OCI-M1 (cell line): Measurements from ENCODE around the gene PRR29.
"Not testable (repeated sequence)": the region's sequence is repeated elsewhere in the genome, so short reads cannot be mapped to it uniquely, and the experiment has no call there.

Experiments
- DNase-seq: peaks from one replicate; lab custom pipeline; 2025; lab: John Stamatoyannopoulos, UW

The PRR29 gene

DNA sequence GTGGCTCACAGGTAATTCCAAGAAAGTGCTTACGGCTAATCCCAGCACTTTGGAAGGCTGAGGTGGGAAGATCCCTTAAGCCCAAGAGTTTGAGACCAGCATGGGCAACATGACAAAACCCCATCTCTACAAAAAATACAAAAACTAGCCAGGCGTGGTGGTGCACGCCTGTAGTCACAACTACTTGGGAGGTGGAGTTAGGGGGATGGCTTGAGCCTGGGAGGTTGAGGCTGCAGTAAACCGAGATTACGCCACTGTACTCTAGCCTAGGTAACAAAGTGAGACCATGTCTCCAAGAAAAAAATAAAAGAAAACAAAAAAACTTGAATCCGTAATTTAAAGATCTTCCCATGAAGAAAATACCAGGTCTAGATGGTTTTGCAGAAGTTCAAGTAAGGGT is 17.3 kb downstream of the PRR29 start:
- no peak for DNase-seq

DNA sequence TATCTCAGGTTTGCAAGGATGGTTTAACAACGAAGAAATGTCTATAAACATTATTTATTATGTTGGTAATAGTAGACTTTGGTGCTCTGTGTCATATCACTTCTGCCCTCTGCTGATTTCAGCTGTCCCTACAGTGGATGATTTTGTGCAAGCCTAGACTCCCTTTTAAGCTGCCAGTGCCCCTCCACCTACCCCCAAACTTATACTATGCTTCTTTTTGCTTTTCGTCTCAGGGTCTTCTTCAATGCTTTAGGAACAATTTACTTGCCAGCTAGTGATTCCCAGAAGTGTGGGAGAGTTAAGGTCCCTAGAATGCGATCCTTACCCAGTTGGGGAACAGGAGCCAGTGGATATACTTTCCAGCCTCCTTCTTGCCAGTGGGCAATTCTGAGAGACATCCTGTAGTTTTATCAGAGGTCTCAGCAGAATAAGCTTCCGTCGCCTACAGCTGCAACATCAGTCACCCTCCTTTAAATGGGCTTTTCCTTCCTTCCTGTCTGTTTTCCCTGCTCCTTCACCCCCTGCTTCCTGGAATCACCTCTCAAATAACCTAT is 18.2 kb downstream of the PRR29 start:
- peak; percentile 76 for DNase-seq

DNA sequence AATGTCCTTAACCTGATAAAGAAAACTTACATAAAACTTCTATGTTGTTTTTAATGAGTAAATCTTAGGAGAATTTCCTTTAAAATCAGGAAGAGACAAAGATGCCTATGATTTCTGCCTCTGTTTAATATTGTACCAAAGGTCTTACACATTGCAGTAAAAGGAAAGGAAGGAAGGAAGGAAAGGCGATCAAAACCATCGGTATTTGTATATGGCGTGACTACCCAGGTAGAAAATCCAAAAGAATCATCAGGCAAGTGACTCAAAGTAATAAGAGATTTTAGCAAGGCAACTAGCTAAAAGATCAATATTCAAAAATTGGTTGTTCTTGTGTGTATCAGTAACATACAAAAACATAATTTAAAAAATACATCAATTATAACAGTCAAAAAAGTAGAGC is 18.8 kb downstream of the PRR29 start:
- DNase-seq: no peak

DNA sequence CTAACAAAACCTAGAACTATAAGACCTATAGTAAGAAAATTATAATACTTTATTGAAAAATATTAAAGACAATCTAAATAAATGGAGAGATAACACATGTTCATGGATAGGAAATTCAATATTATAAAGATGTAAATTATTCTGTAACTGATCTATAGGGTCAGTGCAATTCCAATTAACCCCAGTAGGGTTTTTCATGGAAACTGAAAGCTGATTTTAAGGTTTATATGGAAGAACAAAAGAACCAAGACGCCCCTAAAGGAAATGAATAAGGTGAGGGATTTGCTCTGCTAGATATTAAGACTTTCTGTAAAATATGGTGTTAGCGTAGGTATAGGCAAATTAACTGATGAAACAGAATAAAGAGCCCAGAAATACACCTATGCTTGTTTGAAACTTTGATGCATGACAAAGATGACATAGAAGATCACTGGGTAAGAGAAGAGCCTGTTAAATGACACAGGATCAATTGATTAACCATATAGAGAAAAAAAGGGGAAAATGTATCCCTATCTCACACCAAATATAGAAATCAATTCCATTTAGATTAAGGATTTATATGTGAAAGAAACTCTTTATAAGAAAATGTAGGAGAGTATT is 19.3 kb downstream of the PRR29 start:
- peak; percentile 56 for DNase-seq

DNA sequence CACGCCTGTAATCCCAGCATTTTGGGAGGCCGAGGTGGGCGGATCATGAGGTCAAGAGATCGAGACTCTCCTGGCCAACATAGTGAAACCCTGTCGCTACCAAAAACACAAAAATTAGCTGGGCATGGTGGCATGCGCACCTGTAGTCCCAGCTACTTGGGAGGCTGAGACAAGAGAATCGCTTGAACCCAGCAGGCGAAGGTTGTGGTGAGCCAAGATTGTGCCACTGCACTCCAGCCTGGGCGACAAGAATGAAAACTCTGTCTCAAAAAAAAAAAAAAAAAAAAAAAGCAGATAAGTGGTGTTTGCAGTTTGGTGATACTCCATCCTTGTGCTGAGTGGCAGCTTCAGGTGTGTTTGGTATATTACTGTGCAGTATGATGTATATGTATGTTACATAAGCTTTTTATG is 21.4 kb downstream of the PRR29 start:
- DNase-seq: not testable (repeated sequence)

DNA sequence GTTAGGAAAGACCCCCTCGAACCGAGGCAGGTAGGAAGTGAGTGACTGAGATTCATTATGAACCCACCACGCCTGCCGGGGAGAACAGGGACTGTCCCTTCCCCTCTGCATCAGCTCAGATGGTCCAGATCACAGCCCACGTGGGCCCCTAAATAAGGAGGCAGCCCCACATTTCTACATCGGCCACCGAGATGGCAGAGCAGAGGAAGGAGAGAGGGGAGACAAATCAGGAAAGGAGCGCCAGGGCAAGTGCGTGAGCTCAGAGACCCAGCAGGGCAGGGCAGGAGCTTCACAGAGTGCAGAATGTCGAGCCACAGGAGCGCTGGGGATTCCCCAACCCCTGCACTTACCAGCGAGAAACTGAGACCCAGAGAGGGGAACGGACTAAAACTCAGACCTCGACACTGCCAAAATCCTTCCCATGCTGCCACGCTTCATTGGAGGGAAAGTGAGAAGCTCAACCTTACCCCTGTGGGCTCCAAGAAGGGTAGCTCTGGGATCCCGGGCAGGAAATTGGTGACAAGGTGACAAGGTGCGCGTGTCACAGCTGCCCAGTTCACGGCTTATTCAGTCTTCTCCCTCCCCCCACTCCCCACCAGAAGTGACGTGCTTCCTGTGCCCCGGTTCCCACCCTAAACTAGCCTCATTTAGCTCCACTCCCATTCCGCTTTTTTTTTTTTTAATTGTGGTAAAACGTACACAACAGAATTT is 22.1 kb downstream of the PRR29 start, which contains the start of gene ICAM2:
TSS of gene ICAM2 (minus strand) at position 578 of the 711 bp plus-strand sequence. CDS start 13,942 bp downstream, outside the sequence.
- DNase-seq: peak; percentile 73

DNA sequence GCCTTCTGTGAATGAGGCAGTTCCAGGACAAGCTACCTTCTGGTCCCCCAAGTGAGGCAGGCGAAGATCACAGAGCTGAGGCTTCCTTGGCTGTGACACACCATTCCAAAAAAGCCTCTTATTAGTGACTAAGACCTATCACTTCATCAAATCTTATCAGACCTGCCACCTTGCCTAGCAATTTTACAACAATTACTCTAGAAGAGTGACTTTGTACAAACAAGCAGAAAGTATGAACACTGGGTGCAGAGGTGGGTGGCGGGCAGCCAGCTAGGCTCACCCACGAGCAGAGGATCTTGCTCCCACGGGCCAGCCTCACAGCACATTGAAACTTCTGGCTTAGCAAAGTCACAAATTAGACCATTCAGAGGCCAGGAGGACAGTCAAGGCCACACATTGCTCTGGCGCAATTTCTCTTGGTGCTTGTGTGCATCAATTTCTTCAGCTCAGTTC is 24.5 kb downstream of the PRR29 start:
- no peak for DNase-seq

DNA sequence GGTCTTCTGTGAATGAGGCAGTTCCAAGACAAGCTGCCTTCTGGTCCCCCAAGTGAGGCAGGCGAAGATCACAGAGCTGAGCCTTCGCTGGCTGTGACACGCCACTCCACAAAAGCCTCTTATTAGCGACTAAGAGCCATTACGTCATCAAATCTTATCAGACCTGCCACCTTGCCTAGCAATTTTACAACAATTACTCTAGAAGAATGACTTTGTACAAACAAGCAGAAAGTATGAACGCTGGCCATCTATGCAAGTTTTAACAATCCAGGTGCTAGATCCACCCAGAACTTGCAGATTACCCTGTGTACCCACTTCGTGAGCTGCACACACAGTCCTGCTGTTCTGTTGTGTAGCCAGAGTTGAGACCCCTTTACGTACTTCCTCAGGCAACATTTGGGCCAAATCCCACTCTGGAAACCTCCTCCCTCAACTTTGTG is 26.1 kb downstream of the PRR29 start:
- DNase-seq: peak; percentile 86

DNA sequence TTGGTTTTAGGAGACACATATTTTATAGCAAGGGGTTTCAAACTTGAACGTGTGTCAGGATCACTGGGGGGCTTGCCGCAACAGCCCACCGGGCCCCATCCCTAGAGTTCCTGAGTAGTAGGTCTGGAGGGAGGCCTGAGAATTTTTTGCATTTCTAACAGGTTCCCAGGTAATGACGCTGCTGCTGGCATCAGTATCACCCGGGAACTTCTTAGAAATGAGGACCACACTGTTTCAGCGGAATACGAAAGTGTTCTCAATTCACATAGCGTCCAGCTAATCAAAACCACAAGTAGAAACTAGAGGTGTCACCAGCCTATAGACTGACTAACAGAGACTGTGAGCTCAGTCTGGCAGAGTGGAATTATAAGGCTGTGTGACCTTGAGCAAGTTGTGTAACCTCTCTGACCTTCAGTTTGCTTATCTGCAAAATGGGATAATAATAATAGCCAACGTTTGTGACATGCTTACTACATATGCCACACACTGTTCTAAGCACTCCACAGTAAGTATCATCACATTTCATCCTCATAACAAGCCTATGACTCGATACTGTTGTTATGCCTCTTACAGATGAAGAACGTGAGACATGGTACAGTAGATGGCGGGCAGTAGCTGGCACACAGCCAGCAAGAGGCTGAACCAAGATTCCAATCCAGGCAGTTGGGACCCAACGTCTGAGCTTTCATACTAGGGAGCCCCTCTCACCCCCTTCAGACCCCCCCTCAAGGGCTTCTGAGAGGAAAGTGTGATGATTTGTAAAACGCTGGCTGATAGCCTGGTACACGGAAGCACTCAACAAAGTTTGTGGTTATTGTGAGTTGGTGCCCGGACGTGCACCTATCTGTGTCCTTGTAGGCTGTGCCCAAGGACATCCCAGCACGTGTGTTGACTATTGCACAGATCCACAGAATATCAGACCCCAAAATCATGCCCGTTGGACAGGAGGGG is 26.9 kb downstream of the PRR29 start:
- no peak for DNase-seq

DNA sequence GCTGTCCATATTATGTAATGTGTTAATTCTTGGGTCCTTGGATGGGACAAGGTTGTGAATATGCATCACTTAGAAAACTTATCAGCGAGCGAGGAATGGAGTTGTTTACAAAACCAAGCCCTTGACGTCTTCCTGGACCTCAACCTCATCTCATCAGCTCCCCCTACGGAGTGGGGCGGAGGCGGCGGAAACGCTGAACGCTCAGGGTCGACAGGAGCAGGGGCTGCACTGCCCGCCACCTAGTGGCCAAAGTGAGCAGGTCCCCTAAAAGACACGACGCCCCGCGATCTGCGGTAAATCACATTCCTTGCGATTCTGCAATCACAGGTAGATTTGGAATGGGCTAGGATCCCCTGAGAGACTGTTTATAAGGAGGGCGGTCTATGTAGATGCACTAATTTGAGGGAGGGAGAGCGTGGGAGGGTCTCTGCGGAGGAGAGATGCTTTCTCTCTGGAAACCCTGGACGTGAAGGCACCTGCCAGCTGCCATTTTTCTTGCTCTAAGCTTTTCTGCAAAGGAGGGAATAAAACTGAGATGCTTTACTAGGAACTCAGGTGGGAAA is 27.7 kb downstream of the PRR29 start:
- DNase-seq: peak; percentile 95

DNA sequence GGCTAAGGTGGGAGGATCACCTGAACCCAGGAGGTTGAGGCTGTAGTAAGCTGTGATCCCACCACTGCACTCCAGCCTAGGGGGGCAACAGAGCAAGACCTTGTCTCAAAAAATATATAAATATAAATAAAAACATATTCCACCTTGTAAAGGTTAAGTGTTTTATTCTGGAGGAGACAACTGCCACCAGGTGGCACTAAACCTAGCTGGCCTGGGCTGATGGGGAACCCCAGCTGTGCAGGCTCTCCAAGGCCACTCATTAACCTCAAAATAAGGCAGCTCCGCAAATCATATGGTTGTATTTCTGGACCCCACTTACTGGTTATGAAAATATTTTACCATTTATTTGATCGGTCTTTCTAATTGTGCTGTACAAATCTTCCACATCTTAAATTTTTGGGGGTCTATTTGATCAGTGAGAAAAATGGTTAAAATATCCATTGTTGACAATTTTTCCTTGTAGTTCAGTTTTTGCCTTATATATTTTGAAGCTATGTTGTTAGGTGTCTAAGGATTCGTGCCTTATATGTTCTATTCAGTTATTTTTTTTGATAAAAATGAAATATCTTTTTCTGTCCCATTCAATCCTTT is 30.8 kb downstream of the PRR29 start:
- DNase-seq: peak; percentile 80

DNA sequence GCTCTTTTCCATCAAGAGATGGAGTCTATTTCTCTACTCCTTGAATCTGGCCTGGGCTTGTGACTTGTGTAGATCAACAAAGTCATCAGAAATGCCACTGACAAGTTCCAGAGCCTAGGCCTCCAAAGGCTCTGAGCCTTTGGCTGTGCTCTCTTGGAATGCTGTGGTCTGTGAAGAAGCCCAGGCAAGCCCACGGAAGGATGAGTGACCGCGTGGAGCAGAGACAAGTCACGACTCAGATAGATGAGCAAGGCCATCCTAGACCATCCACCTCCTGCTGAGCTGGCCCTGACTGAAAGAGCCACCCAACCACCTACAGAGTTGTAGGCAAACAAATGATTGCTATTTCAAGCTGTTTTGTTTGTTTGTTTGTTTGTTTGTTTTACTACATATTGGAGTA is 33.9 kb downstream of the PRR29 start:
- no peak for DNase-seq

DNA sequence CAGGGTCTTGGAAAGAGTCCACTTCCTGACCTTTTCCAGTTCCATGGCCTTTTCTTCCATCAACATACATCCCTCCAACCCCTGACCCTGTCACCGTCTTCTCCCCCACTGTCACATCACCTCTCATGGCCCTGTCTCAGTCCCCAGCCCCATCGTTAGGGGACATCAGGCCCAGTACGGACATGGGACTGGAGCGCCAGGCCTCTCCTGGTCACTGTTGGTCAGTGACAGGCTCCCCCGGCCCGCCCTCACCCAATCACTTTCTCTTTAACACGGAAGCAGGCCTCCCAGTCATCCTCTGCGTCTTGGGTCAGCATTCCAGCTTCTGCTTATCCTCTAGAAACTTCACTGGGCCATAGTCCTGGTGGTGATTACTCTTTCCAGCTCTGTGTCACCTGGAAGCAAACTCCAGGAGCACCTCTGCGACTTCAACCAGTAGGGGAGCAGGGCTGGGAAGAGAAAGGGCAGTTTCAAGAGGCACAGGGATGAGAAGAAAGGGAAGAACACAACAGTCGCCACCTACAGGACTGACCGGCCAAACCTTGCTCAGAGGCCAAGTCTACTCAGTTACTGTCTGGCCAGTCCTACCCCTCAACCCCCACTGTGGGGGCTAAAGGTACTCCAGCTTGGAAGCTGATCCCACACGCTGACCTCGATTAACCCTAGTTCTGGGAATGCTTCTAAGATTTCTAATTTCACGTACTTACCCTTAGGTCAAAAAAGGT is 38.2 kb downstream of the PRR29 start:
- peak; percentile 56 for DNase-seq

DNA sequence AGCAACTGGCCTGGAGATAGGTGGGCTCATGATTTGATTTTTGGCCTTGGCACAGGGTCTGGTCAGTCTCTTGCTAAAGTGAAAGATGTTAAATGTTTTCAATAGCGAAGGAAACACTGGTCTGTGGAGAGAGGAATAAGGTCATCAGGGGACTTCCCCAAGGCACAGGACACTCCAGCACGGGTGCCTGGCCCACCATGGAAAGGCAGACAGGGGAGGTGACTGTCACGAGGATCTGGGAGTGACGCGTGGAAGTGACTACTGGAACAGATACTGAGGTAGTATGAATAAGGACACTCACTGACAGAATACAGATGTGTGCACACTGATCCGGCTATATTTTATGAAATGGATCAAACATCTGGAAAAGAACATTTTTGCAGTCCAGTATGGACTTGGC is 39.0 kb downstream of the PRR29 start:
- DNase-seq: no peak

DNA sequence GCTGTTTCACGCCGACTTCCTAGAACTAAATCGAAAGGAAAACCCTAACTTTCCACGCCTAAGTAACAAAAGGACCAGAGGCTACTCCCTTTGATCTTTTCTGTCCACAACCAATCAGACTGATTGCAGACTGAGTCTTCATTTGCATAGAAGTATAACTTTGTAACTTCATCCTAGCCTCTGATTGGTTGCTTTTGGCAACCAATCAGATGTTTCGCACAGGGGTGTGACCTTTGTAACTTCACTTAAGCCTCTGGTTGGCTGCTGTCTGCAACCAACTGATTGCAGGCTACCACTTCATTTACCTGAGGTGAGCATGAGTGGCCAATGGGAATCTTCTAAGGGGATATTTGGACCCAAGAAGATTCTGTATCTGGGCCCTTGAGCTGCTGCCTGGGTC is 39.7 kb downstream of the PRR29 start:
- DNase-seq: peak; percentile 92

DNA sequence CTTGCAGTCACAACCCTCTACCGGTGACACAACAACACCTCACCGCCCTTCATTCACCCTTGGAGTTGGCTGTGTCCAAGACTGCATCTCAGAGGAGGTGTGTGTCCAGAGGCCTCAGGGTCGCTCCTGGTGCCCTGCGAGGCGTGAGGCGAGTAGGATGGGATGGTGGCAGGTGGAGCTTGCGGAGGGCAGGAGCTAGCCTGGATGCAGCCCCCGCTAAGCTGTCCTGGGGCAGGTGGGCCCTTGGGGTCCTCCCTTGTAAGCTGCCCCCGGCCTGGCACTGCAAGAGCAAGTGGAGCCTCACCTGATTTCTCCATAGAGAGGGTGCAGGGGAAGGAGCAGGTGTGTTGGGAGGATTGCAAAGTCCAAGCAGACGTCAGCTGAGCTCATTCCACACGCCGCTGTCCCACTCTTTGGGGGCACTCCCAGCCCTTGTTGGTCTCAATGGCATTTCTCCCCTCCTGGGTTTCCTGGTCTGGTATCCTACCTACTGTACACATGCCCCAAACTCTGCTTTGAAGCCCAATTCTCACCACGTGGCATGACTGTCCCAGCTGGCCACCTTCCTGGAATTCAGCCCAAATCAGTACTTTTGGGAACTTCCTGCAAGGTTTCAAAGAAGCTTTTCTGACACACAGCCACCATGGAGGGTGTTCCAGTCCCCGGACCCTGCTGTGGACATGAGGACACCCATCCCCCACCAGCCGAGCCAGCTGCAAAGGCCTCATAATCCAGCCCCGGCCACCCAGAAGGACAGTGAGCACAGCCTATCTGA is 40.4 kb downstream of the PRR29 start:
- DNase-seq: no peak

DNA sequence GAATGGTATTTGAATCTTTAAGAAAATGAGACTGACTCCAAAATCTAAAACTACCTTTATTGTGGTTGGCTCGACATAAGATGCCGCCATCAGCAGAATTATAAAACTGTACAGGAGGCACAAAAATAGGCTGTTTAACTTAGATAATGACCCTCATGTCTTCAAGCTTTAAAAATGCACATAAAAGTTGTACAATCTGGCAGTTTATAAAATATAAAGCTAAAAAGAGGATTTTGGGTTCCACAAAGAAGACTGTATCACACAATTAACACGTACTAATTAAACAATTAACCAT is 40.9 kb downstream of the PRR29 start:
- DNase-seq: no peak

DNA sequence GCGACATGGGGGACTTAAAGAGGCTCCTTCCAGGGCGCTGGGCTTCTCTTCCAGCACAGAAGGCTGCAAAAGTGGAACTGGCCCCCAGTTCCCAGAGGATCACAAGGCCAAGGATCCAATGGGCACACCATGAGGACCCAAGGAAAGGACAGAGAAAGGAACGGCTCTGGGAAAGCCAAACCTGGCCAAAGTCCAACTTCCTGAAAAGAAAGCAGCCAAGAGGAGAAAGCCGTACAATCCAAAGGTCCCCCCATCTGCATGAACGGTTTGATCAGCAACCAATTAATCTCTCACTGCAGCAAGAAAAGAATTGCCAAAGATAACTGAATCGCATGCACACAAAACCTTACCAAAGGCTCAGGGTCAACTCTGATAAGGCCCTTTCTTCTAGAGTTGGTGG is 42.1 kb downstream of the PRR29 start:
- no peak for DNase-seq

DNA sequence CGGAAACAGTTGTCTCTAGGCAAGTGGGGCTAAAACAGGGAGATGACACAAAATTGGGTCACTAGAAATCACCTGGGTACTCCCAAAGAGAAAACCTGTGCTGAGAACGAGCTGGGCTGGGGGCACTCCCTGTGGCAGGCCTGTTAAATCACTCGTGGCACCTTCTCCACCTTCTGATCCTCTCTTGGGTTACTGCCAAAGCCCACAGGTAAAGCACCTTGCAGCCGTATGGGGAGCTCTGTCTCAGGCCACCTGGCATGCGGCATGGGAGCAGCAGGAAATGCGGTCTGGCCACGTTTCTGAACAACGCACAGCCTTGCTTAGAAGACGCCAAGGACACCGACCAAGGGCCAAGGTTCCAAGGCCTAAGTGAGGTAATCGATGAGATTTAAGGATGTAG is 43.8 kb downstream of the PRR29 start:
- DNase-seq: no peak
